ENCODE results near the gene NME4. TPM values are rescaled to one million over a fixed set of nuclear protein-coding genes. Genes with fewer than 3 reads are reported as not detected.
"Not testable (repeated sequence)": the region's sequence is repeated elsewhere in the genome, so short reads cannot be mapped to it uniquely, and the experiment has no call there.

NME4 gene
- total RNA-seq, 2 experiments from 2014 or later: 86.7 to 87.0 TPM

DNA sequence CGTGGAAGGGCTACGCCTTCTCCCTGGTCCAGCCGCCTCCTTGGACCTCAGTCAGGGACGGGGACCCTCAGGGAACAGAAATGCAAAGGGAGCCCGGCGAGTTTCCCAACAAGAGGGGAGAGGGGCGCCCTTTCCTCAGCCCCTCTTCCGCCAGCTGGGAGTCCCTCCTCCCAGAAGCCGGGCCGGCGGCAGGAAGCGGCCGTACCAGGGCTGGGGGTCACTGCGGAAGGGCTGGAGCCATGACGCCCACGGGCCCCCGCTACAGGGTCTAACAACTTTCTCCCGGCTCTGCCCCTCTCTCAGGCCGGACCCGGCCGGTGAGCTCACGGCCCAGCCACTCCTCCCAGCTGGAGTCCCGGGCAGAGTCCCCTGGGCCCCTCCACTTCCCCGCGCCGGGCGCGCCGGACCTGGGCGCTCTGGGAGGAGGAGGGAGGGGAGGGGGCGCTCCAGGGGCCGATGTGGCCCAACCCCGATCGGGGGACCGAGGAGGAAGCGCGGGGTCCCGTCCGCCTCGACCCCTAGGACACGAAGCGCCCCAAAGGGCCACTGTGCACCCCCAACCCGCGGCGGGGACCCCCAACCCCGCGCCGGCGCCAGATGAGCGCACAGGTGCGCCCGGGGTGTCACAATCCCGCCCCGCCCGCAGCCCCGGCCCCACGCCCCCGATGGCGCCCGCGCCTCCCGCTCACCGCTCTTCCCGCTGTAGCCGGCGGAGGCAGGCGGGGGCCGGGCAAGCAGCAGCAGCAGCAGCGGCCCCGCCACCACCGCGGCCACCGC lies 15.8 kb upstream of the NME4 start:
- peaks cover 25% of the 10 kb centered on the region for H3K4me1 Mint-ChIP-seq (ENCODE audit: low read depth)
- H3K9me3 Mint-ChIP-seq: no peaks in the 10 kb centered on the region
- CTCF ChIA-PET: interaction anchor here (2.0 kb wide), 1 partner anchor 10 kb away, joined by 5 read pairs; the partner anchor contains the start of gene MRPL28
- intact Hi-C loops (cut with micrococcal nuclease): loop anchor here (5.0 kb wide), 1 partner anchor 206 kb away; no protein-coding TSS in a partner anchor
- no peak for DNase-seq
- no peak overlapping the region for H3K27ac Mint-ChIP-seq
- H3K27me3 Mint-ChIP-seq (ENCODE audit: low read depth): no peaks in the 10 kb centered on the region
- H3K4me3 Mint-ChIP-seq: peak overlapping the region; percentile 74
- H3K36me3 Mint-ChIP-seq (ENCODE audit: low read depth): no peaks in the 10 kb centered on the region

DNA sequence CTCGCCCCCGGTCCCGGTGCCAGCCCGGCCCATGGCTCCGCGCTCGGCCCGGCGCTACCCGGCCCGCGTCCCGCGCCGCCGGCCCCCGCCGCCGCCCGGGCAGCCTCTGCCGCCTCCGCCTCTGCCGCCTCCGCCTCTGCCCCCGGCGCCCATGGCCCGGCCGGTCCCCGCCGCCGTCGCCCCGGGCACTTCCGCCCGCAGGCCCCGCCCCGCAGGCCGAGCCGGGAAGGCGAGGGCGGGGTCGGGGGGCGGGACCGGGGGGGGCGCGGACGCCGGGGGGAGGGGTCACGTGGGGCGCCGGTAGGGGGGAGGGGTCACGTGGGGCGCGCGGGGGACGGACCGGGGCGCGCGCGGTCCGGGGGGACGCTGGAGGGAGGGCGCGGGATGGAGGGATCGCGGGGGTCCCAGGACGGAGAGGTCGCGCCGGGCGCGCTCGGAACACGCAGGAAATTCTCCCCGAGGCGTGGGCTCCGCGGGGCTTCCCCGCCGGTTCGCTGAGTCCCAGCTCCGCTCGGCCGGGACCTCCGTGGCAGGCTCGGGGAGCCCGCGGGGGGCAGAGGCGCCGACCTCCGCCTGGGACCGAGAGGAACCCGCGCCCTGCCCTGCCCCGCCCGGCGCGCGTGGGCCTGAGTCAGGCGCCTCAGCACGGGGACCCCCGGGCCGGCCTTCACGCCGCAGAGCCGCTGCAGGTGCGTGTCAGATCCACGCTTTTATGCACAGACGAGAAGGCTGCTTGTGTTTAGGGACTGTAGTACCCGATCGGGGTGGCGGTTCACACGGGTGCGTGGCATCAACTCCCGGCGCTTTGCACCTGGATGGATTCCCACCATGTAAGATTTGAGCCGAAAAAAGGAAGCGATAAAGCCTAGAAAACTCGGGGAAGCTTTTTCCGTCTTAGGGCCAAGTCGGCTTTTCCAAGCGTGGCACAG lies 14.9 kb upstream of the NME4 start, which contains the start of gene PGAP6:
Gene PGAP6 (minus strand): TSS at position 190 of the 929 bp plus-strand sequence. CDS start 157 bp downstream, at position 33.
- H3K9me3 Mint-ChIP-seq: no peaks in the 10 kb centered on the region
- H3K27ac Mint-ChIP-seq: peak within 1 kb of the TSS; percentile 66
- peak; percentile 67 for DNase-seq
- no peaks in the 10 kb centered on the region for H3K36me3 Mint-ChIP-seq (ENCODE audit: low read depth)
- peak within 1 kb of the TSS; percentile 80 for H3K4me3 Mint-ChIP-seq
- intact Hi-C loops (cut with micrococcal nuclease): loop anchor here (2.0 to 5.0 kb wide), 2 partner anchors 19 to 205 kb away; partner anchors contain the start of gene DECR2
- CTCF ChIA-PET: interaction anchor here (0.7 to 2.0 kb wide), 6 partner anchors 10 to 285 kb away, joined by 3 to 5 read pairs (median 3); partner anchors contain the start of gene MRPL28
- H3K4me1 Mint-ChIP-seq (ENCODE audit: low read depth): peaks cover 25% of the 10 kb centered on the region
- H3K27me3 Mint-ChIP-seq (ENCODE audit: low read depth): no peaks in the 10 kb centered on the region

DNA sequence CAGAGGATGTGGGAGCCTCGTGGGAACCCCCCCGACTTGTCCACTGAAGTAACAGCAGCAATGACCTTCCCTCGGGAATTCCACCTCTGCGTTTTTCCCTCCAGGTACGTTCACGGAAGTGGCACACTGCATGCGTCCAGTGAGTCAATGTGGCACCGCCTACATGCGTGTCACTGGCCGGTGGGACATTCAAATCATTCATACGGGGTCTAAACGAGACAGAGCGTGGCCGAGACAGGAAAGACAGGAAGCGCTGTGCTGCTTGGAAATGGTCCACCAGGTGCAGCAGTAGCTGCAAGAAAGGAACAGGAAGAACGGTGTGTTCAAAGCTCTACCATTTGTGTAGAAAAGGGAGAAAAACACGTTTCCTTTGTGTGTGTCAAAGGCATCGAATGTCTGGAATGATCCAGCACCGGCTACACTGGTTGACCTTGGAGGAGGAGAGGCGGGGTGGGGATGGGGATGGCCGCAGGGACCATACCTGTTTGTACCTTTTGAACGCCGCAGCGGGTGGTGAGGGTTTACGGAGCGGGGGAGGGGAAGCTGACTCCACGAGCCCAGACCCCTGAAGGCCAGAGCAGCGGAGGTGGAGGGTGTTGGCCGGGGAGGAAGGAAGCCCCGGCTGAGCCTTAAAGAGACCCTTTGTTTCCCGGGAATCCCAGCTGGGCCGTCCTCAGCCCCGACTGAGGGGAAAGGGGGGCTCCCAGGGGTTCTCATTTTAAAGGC lies 13.5 kb upstream of the NME4 start:
- peak overlapping the region; percentile 18 for H3K27ac Mint-ChIP-seq
- H3K9me3 Mint-ChIP-seq: no peaks in the 10 kb centered on the region
- intact Hi-C loops (cut with micrococcal nuclease): loop anchor here (1.0 to 5.0 kb wide), 3 partner anchors 17 to 204 kb away; partner anchors contain the start of gene DECR2
- peak; percentile 80 for DNase-seq
- H3K4me3 Mint-ChIP-seq: peak overlapping the region; percentile 80
- peaks cover 23% of the 10 kb centered on the region for H3K4me1 Mint-ChIP-seq (ENCODE audit: low read depth)
- no peaks in the 10 kb centered on the region for H3K36me3 Mint-ChIP-seq (ENCODE audit: low read depth)
- CTCF ChIA-PET: interaction anchor here (1.0 kb wide), 1 partner anchor 12 kb away, joined by 3 read pairs; no protein-coding TSS in a partner anchor
- H3K27me3 Mint-ChIP-seq (ENCODE audit: low read depth): no peaks in the 10 kb centered on the region

DNA sequence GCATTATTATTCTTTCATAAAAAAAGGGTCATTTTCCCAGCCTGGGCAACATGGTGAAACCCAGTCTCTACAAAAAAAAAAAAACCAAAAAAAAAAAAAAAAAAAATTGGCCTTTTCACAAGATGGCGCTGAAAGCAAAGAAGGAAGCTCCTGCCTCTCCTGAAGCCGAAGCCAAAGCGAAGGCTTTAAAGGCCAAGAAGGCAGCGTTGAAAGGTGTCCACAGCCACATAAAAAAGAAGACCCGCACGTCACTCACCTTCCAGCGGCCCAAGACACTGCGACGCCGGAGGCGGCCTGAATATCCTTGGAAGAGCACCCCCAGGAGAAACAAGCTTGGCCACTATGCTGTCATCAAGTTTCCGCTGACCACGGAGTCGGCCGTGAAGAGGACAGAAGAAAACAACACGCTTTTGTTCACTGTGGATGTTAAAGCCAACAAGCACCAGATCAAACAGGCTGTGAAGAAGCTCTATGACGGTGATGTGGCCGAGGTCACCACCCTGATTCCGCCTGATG lies 10.3 kb upstream of the NME4 start:
- CTCF ChIA-PET: interaction anchor here (0.6 to 0.7 kb wide), 3 partner anchors 45 to 60 kb away, joined by 3 read pairs; no protein-coding TSS in a partner anchor
- Mint-ChIP-seq H3K27ac (no peak overlapping the region), H3K4me3 (no peak overlapping the region), H3K9me3 (no peaks in the 10 kb centered on the region), H3K36me3 (ENCODE audit: low read depth) (no peaks in the 10 kb centered on the region), H3K4me1 (ENCODE audit: low read depth) (peaks cover 13% of the 10 kb centered on the region), H3K27me3 (ENCODE audit: low read depth) (no peaks in the 10 kb centered on the region)
- intact Hi-C loops (cut with micrococcal nuclease): no loop called here
- DNase-seq: no peak

DNA sequence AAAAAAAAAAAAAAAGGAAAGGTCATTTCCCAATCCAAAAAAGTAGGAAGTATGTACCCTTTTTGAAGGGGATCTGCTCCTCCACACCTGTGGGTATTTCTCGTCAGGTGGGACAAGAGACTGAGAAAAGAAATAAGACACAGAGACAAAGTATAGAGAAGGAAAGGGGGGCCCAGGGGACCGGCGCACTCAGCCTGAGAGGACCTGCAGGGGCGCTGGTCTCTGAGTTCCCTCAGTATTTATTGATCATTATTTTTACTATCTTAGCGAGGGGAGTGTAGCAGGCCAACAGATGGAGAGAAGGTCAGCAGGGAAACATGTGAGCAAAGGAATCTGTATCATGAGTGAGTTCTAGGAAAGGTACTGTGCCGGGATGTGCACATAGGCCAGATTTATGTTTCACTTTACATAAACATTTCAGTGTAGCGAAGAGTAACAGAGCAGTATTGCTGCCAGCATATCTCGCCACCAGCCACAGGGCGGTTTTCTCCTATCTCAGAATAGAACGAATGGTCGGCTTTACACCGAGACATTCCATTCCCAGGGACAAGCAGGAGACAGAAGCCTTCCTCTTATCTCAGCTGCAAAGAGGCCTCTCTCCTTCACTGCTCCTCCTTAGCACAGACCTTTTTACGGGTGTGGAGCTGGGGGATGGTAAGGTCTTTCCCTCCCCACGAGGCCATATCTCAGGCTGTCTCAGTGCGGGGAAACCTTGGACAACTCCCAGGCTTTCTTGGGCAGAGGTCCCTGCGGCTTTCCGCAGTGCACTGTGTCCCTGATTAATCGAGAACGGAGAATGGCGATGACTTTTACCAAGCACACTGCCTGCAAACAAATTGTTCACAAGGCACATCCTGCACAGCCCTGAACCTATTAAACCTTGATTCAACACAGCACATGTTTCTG lies 9.0 kb upstream of the NME4 start:
- H3K4me3 Mint-ChIP-seq; H3K27me3 Mint-ChIP-seq (ENCODE audit: low read depth); H3K9me3 Mint-ChIP-seq; intact Hi-C loops (cut with micrococcal nuclease); H3K36me3 Mint-ChIP-seq (ENCODE audit: low read depth); H3K27ac Mint-ChIP-seq; DNase-seq: not testable (repeated sequence)
- CTCF ChIA-PET: interaction anchor here (0.7 kb wide), 1 partner anchor 1443 kb away, joined by 6 read pairs; no protein-coding TSS in a partner anchor
- H3K4me1 Mint-ChIP-seq (ENCODE audit: low read depth): peaks cover 17% of the 10 kb centered on the region

DNA sequence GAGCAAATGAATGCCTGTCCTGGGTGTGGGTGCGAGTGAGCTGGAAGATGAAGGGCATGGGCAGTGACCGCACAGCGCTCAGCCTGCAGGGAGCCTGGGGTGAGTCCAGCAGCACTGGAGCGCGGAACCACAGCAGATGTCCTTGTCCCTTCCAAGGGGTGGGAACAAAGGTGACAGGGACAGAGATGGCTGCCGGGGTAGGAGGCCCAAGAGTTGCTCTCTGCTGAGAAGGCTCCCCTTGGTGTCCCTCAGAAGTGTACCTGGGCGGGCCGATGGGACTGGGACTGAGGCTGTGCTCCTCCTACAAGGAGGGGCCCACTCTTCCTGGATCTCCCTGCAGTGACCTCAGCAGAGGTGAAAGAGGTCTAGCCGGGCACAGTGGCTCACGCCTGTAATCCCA lies 7.6 kb upstream of the NME4 start:
- no peak for DNase-seq
- intact Hi-C loops (cut with micrococcal nuclease): no loop called here
- Mint-ChIP-seq H3K27me3 (ENCODE audit: low read depth) (no peaks in the 10 kb centered on the region), H3K4me1 (ENCODE audit: low read depth) (peaks cover 11% of the 10 kb centered on the region), H3K4me3 (no peak overlapping the region), H3K27ac (no peak overlapping the region), H3K36me3 (ENCODE audit: low read depth) (no peaks in the 10 kb centered on the region), H3K9me3 (peaks cover 3% of the 10 kb centered on the region)
- CTCF ChIA-PET: interaction anchor here (0.6 kb wide), 2 partner anchors 19 to 291 kb away, joined by 3 read pairs; no protein-coding TSS in a partner anchor

DNA sequence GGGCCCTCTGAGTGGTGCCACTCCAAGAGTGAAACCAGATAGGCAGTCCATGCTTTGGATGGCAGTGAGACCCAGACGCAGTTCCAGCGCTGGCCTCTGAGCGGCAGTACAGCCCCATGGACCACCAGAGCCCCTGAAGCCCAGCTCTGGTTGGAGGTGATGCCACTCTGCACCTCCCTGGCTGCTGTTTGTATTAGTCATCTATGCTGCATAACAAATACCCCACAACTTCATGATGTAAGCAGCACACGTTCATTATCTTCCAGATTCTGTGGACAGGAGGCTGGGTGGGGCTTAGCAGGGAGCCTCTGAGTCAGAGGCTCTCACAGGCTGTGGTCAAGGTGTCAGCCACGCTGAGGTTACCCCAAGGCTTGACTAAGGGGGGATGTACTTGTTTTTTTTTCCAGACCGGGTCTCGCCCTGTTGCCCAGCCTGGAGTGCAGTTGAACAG lies 5.1 kb upstream of the NME4 start:
- CTCF ChIA-PET: interaction anchor here (0.9 to 2.3 kb wide), 2 partner anchors 9 to 96 kb away, joined by 3 to 12 read pairs; no protein-coding TSS in a partner anchor
- peaks cover 3% of the 10 kb centered on the region for H3K9me3 Mint-ChIP-seq
- H3K4me3 Mint-ChIP-seq: no peak overlapping the region

DNA sequence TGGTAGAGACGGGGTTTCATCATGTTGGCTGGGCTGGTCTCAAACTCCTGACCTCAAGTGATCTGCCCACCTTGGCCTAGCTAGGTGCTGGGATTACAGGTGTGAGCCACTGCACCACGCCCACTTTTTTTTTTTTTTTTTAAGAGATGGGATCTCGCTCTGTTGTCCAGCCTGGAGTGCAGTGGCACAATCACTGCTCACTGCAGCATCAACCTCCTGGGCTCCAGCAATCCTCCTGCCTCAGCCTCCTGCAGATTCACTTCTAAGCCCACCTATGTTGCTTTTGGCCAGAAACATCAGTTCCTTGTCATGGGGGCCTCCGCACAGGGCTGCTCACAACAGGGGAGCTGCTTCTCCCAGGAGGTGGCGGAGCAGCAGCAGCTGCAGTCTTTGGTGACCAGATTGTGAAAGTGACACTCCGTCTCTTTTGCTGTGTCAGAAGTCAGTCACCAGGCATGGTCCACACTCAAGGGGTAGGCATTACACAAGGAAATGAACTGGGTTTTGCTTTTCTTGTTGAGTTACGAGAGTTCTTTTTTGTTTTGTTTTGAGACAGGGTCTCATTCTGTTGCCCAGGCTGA lies 4.5 kb upstream of the NME4 start:
- no peaks in the 10 kb centered on the region for H3K27me3 Mint-ChIP-seq (ENCODE audit: low read depth)
- no peak overlapping the region for H3K4me3 Mint-ChIP-seq
- CTCF ChIA-PET: interaction anchor here (0.9 to 2.3 kb wide), 2 partner anchors 10 to 95 kb away, joined by 3 to 12 read pairs; no protein-coding TSS in a partner anchor
- no peak for DNase-seq
- intact Hi-C loops (cut with micrococcal nuclease): loop anchor here (1.0 to 5.0 kb wide), 4 partner anchors 9 to 275 kb away; partner anchors contain the start of genes DECR2 and RHOT2
- no peaks in the 10 kb centered on the region for H3K36me3 Mint-ChIP-seq (ENCODE audit: low read depth)
- H3K9me3 Mint-ChIP-seq: peaks cover 3% of the 10 kb centered on the region
- H3K27ac Mint-ChIP-seq: peak overlapping the region; percentile 46
- peaks cover 17% of the 10 kb centered on the region for H3K4me1 Mint-ChIP-seq (ENCODE audit: low read depth)

More for the DNA sequence above, 5.1 kb upstream of the NME4 start:
- Mint-ChIP-seq H3K36me3 (ENCODE audit: low read depth) (no peaks in the 10 kb centered on the region), H3K27ac (peak overlapping the region; percentile 46), H3K27me3 (ENCODE audit: low read depth) (no peaks in the 10 kb centered on the region), H3K4me1 (ENCODE audit: low read depth) (peaks cover 17% of the 10 kb centered on the region)
- intact Hi-C loops (cut with micrococcal nuclease): loop anchor here (1.0 to 5.0 kb wide), 4 partner anchors 9 to 275 kb away; partner anchors contain the start of genes DECR2 and RHOT2
- DNase-seq: peak; percentile 86

DNA sequence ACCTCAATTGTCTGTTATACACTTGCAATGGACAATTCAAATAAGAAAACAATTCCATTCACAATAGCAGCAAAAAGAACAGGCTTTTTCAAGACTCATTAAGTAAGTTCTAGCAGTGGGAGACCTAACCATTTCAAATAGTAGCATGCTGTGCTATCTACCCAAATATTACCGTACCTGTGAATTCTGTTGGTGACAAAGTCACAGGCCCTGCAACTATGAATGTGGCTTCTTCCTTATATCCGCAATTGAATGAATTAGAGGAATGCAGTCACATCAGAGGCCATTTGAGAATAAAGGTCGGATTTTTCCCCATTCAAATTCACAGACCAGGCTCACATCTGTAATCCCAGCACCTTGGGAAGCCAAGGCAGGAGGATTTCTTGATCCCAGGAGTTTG lies 800 bp upstream of the NME4 start:
- DNase-seq: no peak
- CTCF ChIA-PET: interaction anchor here (1.4 to 1.6 kb wide), 2 partner anchors 13 to 91 kb away, joined by 3 to 7 read pairs; no protein-coding TSS in a partner anchor
- Mint-ChIP-seq H3K36me3 (ENCODE audit: low read depth) (peaks cover 2% of the 10 kb centered on the region), H3K4me1 (ENCODE audit: low read depth) (peaks cover 29% of the 10 kb centered on the region), H3K9me3 (peaks cover 3% of the 10 kb centered on the region), H3K4me3 (peak overlapping the region; percentile 83), H3K27ac (no peak overlapping the region), H3K27me3 (ENCODE audit: low read depth) (no peaks in the 10 kb centered on the region)
- intact Hi-C loops (cut with micrococcal nuclease): no loop called here

DNA sequence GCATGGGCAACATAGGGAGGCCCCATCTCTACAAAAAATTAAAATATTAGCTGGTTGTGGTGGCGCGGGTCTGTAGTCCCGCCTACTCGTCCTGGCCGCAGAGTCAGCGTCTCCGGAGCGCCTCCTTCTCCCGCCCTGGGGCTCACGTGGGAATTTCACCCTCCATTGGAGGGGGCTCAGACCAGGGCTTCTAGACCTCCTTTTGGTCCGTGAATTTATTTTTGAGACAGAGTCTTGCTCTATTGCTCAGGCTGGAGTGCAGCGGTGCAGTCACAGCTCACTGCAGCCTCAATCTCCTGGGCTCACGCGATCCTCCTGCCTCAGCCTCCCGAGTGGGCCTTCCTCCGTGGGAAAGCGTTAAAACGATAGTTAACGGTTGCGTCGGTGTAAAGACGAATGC lies 394 bp upstream of the NME4 start:
- H3K27ac Mint-ChIP-seq: peak overlapping the region; percentile 60
- intact Hi-C loops (cut with micrococcal nuclease): no loop called here
- H3K4me3 Mint-ChIP-seq: peak overlapping the region; percentile 83
- peaks cover 28% of the 10 kb centered on the region for H3K4me1 Mint-ChIP-seq (ENCODE audit: low read depth)
- H3K36me3 Mint-ChIP-seq (ENCODE audit: low read depth): peaks cover 2% of the 10 kb centered on the region
- no peak for DNase-seq
- H3K27me3 Mint-ChIP-seq (ENCODE audit: low read depth): no peaks in the 10 kb centered on the region
- CTCF ChIA-PET: interaction anchor here (1.4 to 1.6 kb wide), 2 partner anchors 14 to 91 kb away, joined by 3 to 7 read pairs; no protein-coding TSS in a partner anchor
- peaks cover 3% of the 10 kb centered on the region for H3K9me3 Mint-ChIP-seq

Measured in activated naive CD4-positive, alpha-beta T cell treated with anti-CD3 and anti-CD28 coated beads for 36 hours (primary cell).